Smooth muscle cell (in vitro differentiated cells): ENCODE measurements around the gene ENPP4. TPM values are rescaled to one million over a fixed set of nuclear protein-coding genes. Genes with fewer than 3 reads are reported as not detected.

Experiments
- DNase-seq: peaks from one replicate; lab custom pipeline; 2025; ENCODE audit not compliant: unreplicated experiment; lab: John Stamatoyannopoulos, UW
- H2AFZ ChIP-seq: fragments of 200-600 bp; sonication (generic); 2 replicates; pipeline ENCODE4 v1.6.0; 2016; ENCODE audit warnings: antibody characterized with exemption, low read depth, mild to moderate bottlenecking
- H3F3A ChIP-seq: fragments of 200-600 bp; sonication (generic); 2 replicates; pipeline ENCODE4 v1.6.0; 2017; ENCODE audit warnings: antibody characterized with exemption, low read depth
- H3K27ac ChIP-seq: fragments of 200-600 bp; sonication (generic); 2 replicates; pipeline ENCODE4 v1.5.1; 2016; ENCODE audit warnings: low read depth, mild to moderate bottlenecking
- H3K27me3 ChIP-seq: fragments of 200-600 bp; sonication (generic); 2 replicates; pipeline ENCODE4 v1.6.1; 2016; ENCODE audit warnings: low read depth, mild to moderate bottlenecking
- H3K36me3 ChIP-seq: fragments of 200-600 bp; sonication (generic); 2 replicates; pipeline ENCODE4 v1.5.1; 2016; ENCODE audit warnings: low read depth
- H3K4me1 ChIP-seq: fragments of 200-600 bp; sonication (generic); 2 replicates; pipeline ENCODE4 v1.5.1; 2016; ENCODE audit warnings: low read depth
- H3K4me2 ChIP-seq: fragments of 200-600 bp; sonication (generic); 2 replicates; pipeline ENCODE4 v1.6.0; 2016; ENCODE audit warnings: mild to moderate bottlenecking
- H3K4me3 ChIP-seq: fragments of 200-600 bp; sonication (generic); 2 replicates; pipeline ENCODE4 v1.5.1; 2016; ENCODE audit warnings: mild to moderate bottlenecking
- H3K79me2 ChIP-seq: fragments of 200-600 bp; sonication (generic); 2 replicates; pipeline ENCODE4 v1.6.0; 2016; ENCODE audit warnings: low read depth, mild to moderate bottlenecking
- H3K9ac ChIP-seq: fragments of 200-600 bp; sonication (generic); 2 replicates; pipeline ENCODE4 v1.6.0; 2016; ENCODE audit warnings: low read depth
- H3K9me3 ChIP-seq: fragments of 200-600 bp; sonication (generic); replicated peaks from 2 replicates; pipeline ENCODE4 v1.5.1; 2016; ENCODE audit warnings: low read depth
- H4K20me1 ChIP-seq: fragments of 200-600 bp; sonication (generic); 2 replicates; pipeline ENCODE4 v1.6.0; 2016; ENCODE audit warnings: low read depth
- WGBS: methylation state at CpG from one replicate; pipeline ENCODE4 v1.1.7; 2016; ENCODE audit warnings: low lambda C conversion rate; 5-methylcytosine and 5-hydroxymethylcytosine counted together
- polyA plus RNA-seq: library from polyadenylated mRNA; unstranded; fragments of >200 nt; fragmentation: Nextera tagmentation; extraction: Ambion mirVana; gene quantifications from 2 replicates; pipeline ENCODE4 v1.2.1, GENCODE V29; 2016
- total RNA-seq: library from RNA; depleted of rRNA; stranded (reverse); fragments of >200 nt; gene quantifications from 2 replicates; pipeline ENCODE4 v1.2.3, GENCODE V29; 2014
- TF ChIP-seq, protein P1 (sequence below): fragments of 200-600 bp; sonication (generic); IDR thresholded peaks from 2 replicates; pipeline ENCODE4 v1.5.1; 2017; ENCODE audit warnings: borderline replicate concordance, mild to moderate bottlenecking, antibody characterized with exemption; ENCODE audit not compliant: insufficient read depth, poor library complexity, severe bottlenecking

ENPP4 gene
- total and polyA plus RNA-seq, 2 experiments from 2014 or later: 0.31 to 1.6 TPM

DNA sequence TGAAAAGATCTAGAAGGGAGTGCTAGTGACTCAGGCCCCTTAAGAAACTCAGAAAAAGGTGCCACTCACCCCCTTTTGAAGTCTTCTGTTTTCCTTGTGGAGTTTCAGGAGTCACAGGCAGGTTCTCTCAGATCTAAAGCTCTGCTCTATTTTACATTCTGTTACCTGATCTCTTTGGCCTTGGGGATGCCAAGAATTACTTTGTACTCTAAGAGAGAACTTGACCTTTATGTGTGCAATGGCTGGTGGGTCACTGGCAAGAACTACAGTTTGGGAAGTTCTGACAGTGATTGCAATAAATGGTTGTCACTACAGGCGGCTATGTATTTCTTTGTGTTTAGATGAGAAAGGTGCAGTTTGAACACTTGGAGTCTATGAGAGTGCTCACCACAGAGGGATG lies 24.2 kb upstream of the ENPP4 start:
- H3K9ac ChIP-seq: no peak overlapping the region
- H3K27me3 ChIP-seq: no peaks in the 10 kb centered on the region
- H3K4me1 ChIP-seq: no peaks in the 10 kb centered on the region
- WGBS: 52% methylated on average over 1 of the region's 1 CpG
- TF ChIP-seq, protein P1, sequence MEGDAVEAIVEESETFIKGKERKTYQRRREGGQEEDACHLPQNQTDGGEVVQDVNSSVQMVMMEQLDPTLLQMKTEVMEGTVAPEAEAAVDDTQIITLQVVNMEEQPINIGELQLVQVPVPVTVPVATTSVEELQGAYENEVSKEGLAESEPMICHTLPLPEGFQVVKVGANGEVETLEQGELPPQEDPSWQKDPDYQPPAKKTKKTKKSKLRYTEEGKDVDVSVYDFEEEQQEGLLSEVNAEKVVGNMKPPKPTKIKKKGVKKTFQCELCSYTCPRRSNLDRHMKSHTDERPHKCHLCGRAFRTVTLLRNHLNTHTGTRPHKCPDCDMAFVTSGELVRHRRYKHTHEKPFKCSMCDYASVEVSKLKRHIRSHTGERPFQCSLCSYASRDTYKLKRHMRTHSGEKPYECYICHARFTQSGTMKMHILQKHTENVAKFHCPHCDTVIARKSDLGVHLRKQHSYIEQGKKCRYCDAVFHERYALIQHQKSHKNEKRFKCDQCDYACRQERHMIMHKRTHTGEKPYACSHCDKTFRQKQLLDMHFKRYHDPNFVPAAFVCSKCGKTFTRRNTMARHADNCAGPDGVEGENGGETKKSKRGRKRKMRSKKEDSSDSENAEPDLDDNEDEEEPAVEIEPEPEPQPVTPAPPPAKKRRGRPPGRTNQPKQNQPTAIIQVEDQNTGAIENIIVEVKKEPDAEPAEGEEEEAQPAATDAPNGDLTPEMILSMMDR: no peak
- H3F3A ChIP-seq: no peaks in the 10 kb centered on the region
- no peaks in the 10 kb centered on the region for H3K79me2 ChIP-seq
- peaks cover 3% of the 10 kb centered on the region for H3K9me3 ChIP-seq
- DNase-seq: no peak
- H3K4me2 ChIP-seq: no peak overlapping the region
- H3K36me3 ChIP-seq: no peaks in the 10 kb centered on the region
- H3K27ac ChIP-seq: no peak overlapping the region
- H2AFZ ChIP-seq: no peak overlapping the region
- H3K4me3 ChIP-seq: no peak overlapping the region
- no peaks in the 10 kb centered on the region for H4K20me1 ChIP-seq

DNA sequence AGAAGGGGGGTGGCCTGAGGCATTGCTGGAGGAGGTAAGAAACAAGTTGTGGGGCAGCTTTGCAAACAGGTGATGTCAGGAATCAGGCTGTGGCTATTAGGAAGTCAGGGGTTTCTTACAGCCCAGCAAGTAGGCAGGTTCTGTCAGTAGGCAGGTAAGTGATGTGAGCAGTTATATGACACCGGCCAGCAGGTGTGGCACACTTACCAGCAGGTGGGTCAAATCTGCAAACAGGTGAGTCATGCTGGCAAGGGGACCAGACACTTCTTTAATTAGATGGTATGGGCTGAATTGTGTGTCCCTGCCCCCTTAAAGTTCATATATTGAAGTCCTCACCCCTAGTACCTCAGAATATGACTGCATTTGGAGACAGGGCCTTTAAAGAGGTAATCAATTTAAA lies 16.4 kb upstream of the ENPP4 start:
- no peak overlapping the region for H3K4me2 ChIP-seq
- no peak overlapping the region for H3K4me3 ChIP-seq
- H2AFZ ChIP-seq: no peak overlapping the region
- no peaks in the 10 kb centered on the region for H3F3A ChIP-seq
- no peaks in the 10 kb centered on the region for H3K27me3 ChIP-seq
- no peaks in the 10 kb centered on the region for H3K9me3 ChIP-seq
- 88% methylated on average over 1 of the region's 1 CpG for WGBS
- no peaks in the 10 kb centered on the region for H3K36me3 ChIP-seq
- H3K4me1 ChIP-seq: no peaks in the 10 kb centered on the region
- TF ChIP-seq, protein P1: no peak
- no peak overlapping the region for H3K27ac ChIP-seq
- no peak overlapping the region for H3K9ac ChIP-seq
- no peaks in the 10 kb centered on the region for H4K20me1 ChIP-seq
- H3K79me2 ChIP-seq: no peaks in the 10 kb centered on the region
- no peak for DNase-seq

DNA sequence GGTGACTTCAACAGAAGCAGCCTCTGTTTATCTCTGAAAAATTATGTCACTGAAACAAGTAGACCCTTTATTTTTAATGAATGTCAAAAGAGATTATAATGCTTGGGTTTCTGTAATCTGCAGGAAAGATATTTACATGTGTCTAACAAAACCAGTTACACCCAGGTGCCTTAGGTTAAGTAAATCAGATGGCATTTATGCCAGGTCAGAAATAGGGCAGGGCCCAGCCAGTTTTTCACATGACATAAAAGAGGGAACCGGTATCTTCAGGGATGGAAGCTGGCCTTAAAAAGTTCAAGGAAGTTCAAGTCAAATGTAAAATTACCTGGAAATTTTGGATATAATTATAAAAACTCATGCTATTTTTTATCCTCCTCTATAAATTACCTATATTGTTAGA lies 14.2 kb upstream of the ENPP4 start:
- WGBS: 97% methylated on average over 1 of the region's 1 CpG
- Histone ChIP-seq H3K4me1 (no peaks in the 10 kb centered on the region), H3K4me3 (no peak overlapping the region), H3F3A (no peaks in the 10 kb centered on the region), H3K27ac (no peak overlapping the region), H3K27me3 (no peaks in the 10 kb centered on the region), H3K79me2 (no peaks in the 10 kb centered on the region), H4K20me1 (no peaks in the 10 kb centered on the region), H2AFZ (no peak overlapping the region), H3K4me2 (no peak overlapping the region), H3K9ac (no peak overlapping the region), H3K9me3 (no peaks in the 10 kb centered on the region), H3K36me3 (no peaks in the 10 kb centered on the region)
- TF ChIP-seq, protein P1: no peak
- DNase-seq: no peak

DNA sequence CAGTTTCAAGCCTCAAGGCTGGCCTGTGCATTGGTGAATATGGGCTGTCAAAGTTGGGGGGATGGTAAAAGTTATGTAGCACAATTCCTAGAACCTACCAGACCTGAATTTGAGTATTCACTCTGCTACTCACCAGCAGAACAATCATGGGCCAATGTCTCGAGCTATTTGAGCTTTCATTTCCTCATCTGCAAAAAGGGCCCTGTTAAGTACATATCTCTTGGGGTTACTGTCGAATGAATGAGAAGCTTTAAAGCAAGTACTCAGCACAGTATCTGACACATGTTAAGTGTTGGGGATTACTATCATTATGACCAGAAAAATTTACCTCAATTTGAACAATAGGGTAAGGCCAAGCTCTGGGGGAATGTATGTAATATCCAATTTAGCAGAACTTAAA lies 13.5 kb upstream of the ENPP4 start:
- Histone ChIP-seq H2AFZ (no peak overlapping the region), H3K4me2 (no peak overlapping the region), H3K9ac (no peak overlapping the region), H3K4me1 (no peaks in the 10 kb centered on the region), H4K20me1 (no peaks in the 10 kb centered on the region), H3K36me3 (no peaks in the 10 kb centered on the region), H3K27me3 (no peaks in the 10 kb centered on the region), H3K27ac (no peak overlapping the region), H3K79me2 (no peaks in the 10 kb centered on the region), H3K4me3 (no peak overlapping the region), H3F3A (no peaks in the 10 kb centered on the region), H3K9me3 (no peaks in the 10 kb centered on the region)
- DNase-seq: no peak
- 88% methylated on average over 2 of the region's 2 CpGs for WGBS
- TF ChIP-seq, protein P1: no peak
